ENCODE data around the gene LBH.

Gene LBH

DNA sequence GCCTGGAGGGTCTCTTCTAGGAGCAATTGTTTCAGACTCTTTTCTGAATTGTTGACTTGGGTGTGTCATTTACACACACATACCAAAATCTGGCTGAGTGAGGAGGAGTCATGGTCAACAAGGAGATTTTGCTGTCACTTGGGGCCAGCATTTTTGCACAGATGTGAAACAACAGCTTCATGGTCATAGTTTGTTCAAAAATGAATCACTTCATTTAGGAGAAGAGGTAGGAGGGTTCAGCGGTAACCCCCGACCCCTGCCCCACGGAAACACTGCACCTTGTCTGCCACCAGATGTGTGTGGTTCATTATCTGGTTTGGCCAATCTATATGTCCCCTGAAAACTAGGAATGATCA, 42.2 kb downstream of the LBH start:
- no peak for DNase-seq (ENCODE audit: low read depth in 2 of 2)

DNA sequence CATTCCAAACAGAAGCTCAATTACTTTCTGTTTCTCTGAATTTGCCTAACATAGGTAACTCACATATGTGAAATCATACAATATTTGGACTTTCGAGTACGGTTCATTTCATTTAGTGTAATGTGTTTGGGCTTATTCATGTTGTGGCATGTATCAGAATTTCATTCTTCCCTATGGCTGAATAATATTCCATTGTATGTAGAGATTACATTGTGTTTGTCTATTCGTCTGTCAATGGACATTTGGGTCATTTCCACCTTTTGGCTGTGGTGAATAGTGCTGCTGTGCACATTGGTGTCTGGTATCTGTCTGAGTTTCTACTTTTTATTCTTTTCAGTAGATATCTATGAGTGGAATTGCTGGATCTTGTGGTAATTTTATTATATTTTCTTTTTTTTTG, 43.9 kb downstream of the LBH start:
- DNase-seq (ENCODE audit: low read depth in 2 of 2): no peak

DNA sequence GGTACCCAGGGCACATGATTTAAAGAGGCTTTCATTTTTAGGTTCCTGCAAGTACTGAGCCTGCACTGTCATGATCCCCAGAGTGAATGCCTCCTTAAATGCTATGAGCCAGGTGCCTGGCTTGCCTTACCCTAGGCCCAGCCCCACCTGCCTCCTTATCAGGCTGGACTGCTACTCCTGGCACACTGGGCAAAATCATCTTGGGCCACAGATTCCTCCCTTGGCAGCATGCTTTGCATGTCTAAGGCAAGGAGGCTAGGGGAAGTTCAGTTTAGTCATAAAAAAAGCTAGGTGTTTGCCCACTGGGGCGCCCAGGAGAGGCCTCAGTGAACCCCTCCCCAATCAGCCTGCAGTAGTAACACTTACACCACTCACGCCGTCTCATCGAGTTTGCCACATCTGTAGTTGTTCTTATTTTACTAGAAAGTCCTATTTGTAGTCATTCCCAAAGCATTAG, 45.1 kb downstream of the LBH start:
- DNase-seq (ENCODE audit: low read depth in 2 of 2): no peak

DNA sequence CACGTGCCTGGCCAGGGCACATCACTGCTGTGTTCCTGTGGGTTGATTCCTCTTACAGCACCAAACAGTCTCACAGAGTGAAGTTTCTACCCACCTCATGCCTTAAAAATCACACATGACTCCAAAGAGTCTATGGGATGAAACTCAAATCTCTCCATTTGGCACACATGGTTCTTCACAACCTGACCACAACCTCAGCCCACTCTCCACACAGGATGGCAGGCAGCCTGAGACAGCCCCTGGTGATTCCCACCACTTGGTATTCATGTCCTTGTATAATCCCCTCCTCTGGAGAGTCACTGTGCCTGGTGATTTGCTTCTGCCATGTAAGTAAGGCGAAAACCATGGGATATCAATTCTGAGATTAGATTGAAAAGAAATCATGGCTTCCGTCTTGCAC, 46.2 kb downstream of the LBH start:
- no peak for DNase-seq (ENCODE audit: low read depth in 2 of 2)

DNA sequence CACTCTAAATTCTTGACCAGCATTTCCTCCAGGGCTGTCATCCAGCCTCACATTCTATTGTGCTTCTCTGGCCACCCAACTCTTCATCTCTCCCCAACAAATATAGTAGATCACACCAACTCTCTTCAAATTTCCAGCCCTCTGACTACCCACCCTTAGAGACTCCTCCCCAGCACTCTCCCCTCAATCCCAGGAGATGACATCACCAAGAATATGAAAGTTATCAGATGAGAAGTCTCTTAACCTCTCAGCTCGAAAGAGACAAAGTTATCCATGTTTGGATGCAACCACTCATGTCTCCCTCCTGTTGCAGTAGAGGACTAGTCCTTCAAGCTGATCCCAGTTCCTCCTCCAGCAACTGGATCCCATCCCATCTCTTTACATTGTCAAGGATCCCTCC, 47.1 kb downstream of the LBH start:
- no peak for DNase-seq (ENCODE audit: low read depth in 2 of 2)

DNA sequence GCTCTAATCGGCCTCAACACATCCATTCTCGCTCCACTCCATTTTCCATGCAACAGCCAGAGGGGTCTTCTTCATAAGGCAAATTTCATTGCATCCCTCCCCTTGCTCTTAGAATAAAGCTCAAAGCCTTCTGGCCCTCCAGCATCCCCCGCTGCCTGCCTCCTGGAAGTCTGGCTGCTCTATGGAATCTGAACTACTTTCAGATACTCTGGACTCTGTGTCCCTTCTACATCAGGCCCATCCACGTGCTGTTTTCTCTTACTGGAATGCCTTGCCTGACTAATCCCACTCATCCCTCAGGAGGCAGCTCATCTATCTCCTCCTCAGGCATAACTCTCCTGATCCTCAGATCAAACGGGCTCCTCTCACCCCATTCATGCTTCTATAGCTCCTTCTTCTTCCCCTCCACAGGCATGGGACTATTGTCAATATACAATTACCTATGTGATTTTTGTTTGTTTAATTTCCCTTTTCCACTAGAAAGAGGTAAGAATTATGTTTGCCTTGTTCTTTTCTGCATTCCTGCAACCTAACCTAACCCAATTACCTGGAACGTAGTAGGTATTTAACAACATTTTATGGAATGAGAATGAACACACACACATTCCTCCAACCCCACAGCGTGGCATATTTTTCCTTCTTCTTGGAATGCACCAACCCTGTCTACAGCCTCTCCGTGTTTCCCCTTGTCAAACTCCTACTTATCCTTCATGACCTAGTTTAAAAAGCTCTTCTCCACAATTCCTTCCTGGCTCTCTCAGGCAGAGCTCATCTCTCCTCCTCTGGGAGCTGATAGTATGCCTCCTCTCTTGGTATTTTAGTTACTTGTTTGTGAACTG, 49.5 kb downstream of the LBH start:
- no peak for DNase-seq (ENCODE audit: low read depth in 2 of 2)

DNA sequence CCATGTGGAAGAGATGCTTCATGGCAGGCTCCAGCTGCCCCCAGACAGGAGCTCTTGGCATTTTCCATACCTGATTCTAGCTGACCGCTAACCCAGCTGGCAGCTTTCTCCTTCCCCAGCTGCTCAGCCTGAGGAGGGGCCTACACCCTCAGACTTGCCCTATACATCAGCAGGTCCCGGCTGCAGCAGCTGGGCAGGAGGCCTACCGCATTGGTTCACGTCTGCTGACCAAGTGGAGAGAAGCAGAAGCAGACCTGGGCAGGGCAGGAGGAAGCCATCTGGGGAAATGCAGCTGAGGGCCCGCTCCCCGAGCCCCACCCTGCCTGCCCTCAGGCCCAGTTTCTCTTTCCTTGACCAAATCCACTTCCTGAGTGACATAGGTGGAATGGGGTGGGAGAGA, 50.7 kb downstream of the LBH start:
- no peak for DNase-seq (ENCODE audit: low read depth in 2 of 2)

DNA sequence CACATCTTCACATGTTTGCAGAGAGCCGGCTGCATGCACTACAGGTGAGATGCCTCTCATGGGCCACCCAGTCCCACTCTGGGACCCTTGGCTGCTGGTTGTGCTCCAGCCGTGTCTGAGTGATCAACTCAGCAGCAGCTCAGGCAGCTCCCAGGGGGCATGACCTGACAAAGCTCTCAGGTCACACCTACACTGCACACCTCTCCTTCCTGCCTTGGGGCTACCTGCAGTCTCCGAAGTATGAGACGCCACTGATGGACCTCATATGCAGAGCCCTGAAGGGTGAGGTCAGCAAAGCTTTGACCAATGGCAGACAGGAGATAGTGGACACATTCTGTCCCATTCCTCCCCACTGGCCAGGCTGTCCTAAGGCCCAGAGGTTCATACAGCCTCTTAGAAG, 51.4 kb downstream of the LBH start:
- DNase-seq (ENCODE audit: low read depth in 2 of 2): no peak

DNA sequence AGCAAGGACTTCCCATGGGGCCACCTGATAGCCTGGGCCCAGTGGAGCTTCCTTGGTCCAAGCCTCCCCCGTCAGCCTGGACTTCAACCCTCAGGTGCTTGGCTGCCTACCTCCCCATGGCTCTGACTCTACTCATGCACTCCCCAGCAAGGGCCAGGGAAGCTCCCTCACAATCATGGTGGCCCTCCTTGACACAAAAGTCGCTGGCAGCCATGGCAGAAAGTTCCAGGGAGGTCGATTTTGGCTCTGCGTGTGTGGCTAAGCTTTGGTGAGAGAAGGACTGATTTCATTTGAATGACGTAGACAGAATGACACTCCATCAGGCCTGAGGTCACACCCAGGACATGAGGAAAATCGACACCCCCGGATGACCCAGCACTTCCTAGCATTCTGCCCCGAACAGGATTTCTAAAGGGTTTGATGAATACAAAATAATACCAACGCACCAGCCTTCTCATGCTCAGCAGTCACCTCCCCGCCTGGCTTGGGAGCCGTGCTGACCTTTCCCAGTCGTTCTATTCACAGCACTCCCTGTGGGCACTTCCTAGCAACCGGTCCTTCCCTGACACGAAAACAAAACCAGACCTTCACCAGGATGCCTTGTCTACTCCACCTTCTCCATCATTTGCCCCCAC, 52.7 kb downstream of the LBH start:
- no peak for DNase-seq (ENCODE audit: low read depth in 2 of 2)

DNA sequence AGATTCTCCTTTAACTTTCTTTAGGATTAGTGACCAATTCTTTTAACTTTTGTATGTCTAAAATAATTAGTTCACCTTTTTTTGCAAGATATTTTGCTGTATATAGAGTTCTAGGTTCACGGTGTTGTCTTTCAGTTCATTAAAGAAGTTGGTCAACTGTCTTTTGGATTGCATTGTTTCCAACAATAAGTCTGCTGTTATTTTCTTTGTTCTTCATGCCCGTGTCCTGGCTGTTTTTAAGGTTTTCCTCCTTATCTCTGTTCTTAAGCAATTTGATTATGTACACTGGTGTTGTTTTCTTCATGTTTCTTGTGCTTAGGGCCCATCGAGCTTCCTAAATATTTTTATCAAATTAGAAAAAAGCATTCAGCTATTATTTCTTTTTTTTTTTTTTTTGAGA, 54.4 kb downstream of the LBH start:
- no peak for DNase-seq (ENCODE audit: low read depth in 2 of 2)

DNA sequence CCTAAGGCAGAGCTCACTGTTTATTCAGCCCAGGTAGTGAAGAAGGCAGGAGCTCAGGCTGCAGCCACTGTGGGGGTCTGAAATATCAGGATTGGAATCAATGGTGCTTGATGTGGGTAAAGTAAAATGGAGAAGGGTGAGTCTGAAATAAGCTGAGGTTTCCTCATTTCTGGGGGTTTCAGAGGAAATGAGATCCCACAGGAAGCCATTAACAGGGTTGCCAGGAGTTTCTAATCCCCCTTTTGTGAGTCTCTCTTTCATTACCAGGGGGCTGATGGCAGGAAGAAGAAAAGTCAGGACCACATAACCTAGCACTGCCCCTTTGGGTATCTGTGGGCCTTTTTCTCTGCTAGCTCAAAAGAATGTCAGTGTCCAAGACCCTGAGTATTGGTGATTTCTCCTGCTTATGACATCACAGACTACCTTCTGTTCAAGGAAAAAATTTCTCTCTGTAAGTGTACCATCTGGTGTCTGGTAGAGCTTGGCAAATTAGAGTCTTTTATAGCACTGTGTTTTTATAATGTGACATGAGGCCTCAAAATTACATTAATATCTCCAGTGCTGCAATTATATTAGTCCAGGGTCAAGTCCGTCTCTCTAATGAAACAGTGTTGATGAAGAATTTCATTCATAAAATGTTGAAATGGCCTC, 56.0 kb downstream of the LBH start:
- no peak for DNase-seq (ENCODE audit: low read depth in 2 of 2)

DNA sequence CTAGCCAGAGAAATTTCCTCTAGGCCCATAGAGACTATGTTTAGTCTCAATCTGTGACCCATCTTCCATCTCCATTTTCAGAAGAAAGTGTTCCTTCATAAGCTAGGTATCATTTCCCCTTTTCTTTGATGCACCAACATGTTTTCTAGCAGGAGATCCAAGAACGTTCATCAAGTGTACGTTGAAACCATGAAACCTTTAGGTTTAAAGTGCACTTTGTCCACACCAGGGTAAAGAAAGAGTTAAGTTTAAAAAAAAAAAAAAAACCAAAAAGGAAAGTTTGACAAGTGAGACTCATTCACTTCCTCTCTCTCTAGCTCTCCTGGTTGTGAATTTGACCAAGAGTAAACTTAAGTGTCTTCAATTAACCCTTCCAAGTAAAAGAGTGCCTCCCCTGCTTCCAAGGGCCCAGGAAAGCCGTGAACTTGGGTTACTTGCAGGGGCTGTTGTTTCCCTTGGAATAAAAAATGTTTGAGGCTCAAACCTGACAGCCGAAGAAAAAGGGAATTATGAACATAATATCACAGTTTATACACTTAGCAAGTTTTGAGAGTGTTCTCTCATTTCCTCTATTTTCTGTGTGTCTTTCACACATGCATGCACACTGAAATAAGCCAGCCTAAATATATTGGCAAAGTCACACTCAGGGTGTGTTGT, 56.7 kb downstream of the LBH start:
- DNase-seq (ENCODE audit: low read depth in 2 of 2): no peak

DNA sequence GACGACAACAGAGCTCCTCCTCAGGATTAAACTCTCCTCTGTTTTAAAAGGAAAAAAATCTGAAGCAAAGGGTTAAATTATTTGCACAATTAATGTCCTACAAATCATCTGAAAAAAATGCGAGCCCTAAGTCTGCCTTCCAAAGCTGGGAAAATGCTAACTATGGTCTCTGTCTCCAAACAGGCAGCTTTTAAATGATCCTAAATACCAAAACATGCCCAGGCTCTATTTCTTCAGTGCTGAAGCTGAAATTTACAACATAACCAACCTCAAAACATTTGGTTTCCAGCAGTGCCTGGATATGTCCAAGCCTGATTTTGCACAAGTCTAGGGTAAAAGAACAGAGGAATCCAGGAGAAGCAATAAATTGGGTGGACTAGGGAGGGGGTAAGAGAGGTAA, 57.2 kb downstream of the LBH start:
- no peak for DNase-seq (ENCODE audit: low read depth in 2 of 2)

DNA sequence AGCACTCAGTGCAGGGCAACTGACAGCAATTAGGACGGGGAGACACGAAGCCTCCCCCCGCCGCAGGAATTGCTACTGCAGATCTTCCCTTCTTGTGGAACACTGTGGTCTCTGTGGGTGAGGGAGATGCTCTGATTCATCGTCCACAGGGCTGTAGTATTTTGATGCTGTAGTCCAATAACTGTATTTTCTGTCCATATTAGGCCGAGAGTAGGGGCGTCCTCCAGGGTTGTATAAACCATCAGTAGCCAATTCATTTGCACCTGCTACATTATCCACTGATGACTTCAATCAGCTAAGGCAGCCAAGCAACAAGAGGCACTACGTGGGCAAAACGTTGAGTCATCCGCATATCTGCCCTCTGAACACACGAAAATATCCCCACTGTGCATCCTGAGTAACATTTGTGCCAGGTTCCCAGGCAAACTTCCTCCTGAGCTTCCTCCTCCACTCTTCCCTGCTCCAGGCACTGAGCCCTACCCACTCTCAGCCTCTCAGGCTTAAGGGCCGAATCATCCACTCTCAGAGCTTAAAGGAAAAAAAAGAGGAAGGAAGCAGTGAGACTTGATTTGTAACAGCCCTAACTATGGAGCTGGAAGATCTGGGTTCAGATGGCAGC, 62.1 kb downstream of the LBH start:
- no peak for DNase-seq (ENCODE audit: low read depth in 2 of 2)

DNA sequence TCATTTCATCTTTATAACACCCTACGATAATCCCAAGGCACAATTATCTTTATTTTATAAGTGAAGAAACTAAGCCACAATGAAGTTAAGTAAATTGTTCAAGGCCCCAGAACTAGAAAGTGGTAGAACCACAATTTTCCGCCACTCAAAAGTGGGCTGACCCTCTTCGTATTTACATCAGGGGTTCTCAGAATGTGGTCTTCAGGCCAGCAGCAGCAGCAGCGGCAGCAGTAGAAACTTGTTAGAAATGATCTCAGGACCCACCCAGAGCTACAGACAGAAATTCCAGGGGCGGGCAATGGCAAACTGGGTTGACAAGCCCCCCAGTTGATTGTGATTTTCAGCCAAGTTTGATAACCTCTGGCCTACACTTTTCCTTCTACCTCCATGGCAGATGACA, 62.8 kb downstream of the LBH start:
- DNase-seq (ENCODE audit: low read depth in 2 of 2): no peak

DNA sequence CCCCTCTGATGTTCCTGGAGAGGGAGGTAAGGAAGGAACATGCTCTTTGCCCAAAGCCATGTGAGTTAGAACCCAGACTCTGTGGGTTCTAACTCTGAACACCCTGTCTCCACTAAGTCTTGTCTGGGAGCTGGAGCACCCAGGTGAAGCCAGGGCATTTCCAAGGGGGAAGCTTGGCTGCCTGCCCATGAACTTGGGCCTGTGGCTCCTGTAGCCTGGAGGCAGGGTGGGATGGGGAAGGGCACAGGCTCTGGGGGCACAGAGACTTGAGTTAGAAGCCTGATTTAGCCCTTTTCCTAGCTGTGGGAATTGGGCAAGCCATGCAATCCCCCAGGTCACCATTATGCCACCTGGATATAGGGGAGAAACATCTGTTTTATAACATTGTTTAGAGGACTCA, 65.2 kb downstream of the LBH start:
- DNase-seq (ENCODE audit: low read depth in 2 of 2): no peak

DNA sequence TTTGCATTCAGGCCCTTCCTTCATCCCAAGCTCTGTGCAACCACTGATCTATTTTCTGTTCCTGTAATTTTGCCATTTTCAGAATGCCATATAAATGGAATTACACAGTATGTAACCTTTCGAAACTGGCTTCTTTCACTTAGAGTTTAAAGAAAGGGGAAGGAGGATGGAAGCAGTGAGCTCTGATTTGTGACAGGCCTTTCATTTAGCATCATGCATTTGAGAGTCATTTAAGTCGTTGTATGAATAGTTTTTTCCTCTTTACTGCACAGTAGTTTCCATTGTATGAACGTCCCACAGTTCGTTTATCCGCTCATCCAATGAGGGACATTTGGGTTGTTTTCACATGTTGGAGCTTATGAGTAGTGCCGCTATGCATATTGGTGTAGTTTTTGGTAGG, 67.0 kb downstream of the LBH start:
- no peak for DNase-seq (ENCODE audit: low read depth in 2 of 2)

DNA sequence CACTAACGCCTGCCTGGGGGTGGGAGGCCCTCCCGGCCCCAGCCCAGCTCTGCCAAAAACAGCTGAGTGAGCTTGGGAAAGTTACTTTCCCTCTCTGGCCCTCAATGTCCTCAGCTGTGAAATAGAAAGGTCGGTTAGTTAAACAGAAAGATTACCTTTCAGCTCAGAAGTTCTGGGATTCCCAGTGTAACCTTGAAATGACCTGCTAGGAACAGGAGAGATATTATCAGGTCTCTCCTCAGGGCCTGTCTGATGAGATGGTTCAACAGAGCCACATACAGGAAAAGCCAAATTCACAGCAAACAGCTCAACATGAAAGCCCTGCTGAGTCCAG, 68.8 kb downstream of the LBH start:
- no peak for DNase-seq (ENCODE audit: low read depth in 2 of 2)

DNA sequence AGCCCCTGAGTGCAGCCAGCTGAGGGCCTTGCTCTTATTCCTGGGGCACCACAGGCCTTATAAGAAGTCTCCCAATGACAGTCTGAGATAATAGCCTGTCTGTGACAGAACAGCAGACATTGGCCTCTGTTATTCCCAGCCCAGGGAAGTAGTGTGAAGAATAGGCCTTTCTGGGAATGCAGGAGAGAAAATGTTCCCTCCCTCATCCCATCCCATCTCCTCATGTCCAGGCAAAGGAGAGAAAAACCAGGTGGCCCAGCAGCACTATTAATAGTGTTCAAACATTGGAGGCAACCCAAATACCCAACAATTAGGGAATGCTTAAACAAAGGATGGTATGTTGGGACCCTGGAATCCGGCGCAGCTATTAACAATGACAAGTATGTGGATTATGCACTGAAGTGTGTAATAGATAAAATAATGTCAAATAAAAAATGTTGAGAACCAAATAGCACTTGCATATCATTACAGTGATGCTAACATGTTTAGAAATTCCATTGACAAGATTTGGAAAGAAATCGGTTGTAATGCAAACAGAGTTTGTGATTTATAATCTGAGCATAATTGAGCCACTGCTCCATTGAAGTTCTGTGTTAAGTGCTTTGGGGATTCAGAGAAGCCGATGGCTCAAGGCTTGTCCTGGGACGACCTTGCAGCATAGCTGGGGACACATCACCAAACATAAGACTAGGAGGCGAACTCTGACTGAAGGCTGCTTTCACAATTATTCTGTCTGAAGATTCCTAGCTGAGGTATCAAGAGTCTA, 69.3 kb downstream of the LBH start:
- no peak for DNase-seq (ENCODE audit: low read depth in 2 of 2)

DNA sequence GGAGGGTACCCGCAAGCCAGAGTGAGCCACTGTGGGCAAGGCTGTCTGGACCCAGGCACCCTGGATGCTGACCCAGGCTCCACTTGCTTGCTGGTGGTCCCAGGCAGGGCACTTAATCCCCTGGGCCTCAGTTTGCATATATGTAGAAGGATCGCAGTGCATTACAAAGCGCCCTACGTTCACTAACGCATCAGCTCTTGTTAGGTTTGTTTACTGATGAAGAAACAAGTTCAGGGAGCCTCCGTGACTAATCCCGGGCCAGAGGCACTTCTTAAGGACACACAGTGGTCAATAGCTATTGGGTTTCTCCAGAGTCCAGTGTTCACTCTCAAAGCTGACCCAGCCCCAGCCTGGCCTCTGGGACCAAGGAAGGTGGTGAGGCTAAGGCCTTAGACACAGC, 70.2 kb downstream of the LBH start:
- no peak for DNase-seq (ENCODE audit: low read depth in 2 of 2)

DNA sequence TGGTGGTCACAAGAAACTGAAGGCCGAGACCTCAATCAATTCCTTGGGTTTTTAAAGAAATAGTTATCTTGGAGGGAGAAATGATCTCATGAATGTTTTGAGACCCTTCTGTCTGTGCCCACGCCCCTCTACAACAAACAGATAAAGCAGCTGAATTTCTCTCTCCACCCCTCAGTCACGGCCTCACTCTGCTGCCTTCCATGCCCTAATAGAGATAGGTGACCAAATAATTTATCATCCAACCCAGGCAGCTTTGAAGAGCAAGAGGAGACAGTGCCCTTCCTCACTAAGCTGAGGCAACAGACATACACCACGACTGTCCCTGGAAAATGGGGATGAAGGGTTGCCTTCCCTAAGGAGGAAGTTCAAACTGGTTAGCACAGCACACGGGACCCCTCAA, 71.2 kb downstream of the LBH start:
- DNase-seq (ENCODE audit: low read depth in 2 of 2): no peak

DNA sequence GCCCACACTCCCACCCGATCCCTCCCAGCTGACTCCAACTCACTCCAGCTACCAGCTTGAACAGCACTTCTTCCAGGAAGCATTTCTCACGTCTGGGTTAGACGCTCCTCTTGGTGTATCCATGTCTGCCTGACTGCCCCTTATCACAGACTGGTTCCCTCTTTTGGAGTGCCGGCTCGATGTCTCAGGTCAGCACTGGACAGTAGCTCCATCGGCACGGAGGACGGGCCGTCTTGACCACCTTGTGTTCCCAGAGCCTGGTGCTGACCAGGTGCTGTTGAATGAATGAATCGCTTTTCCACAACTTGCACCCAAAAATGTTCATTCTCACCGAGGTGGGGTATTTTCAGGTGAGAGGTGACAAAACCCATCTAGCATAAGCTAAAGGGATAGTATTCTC, 71.8 kb downstream of the LBH start:
- no peak for DNase-seq (ENCODE audit: low read depth in 2 of 2)

All from stimulated activated CD4-positive, alpha-beta T cell treated with anti-CD3 and anti-CD28 coated beads, Interleukin-1b, Interleukin-23, amount 100 ng/mL, for 1 hour (primary cell).